ENCODE measurements around the gene TPM1. TPM values are rescaled to one million over a fixed set of nuclear protein-coding genes. Genes with fewer than 3 reads are reported as not detected.

TPM1 gene
- total and polyA plus RNA-seq, 3 experiments from 2014 or later = 8.3 to 9.9 (median 9.4) TPM

GRCh38 chr15:62999923-63000561, 42.5 kb upstream of the TPM1 start:
- Mint-ChIP-seq H3K4me1 (no peaks in the 10 kb centered on the region), H3K36me3 (no peaks in the 10 kb centered on the region), H3K27ac (peak overlapping the region in 1 of 8 donors; percentile 8), H3K9me3 (no peaks in the 10 kb centered on the region), H3K27me3 (peaks cover 10 to 39% of the 10 kb centered on the region in 2 donors), H3K4me3 (no peak overlapping the region)
- Histone ChIP-seq H3K4me1 (ENCODE audit: insufficient read depth, low read length) (no peaks in the 10 kb centered on the region), H3K4me3 (ENCODE audit: low read length) (no peak overlapping the region), H3K36me3 (ENCODE audit: insufficient read depth, low read length) (no peaks in the 10 kb centered on the region), H3K27me3 (ENCODE audit: insufficient read depth, low read length, poor library complexity, severe bottlenecking) (no peaks in the 10 kb centered on the region), H3K27ac (ENCODE audit: low read depth, low read length) (no peak overlapping the region), H3K9me3 (ENCODE audit: low read length) (no peaks in the 10 kb centered on the region)
- DNase-seq = no peak
- CTCF ChIA-PET = no interaction called here
- POLR2A ChIA-PET = no interaction called here

- no peaks in the 10 kb centered on the region for H3K4me1 Mint-ChIP-seq
- no peaks in the 10 kb centered on the region for H3K9me3 Mint-ChIP-seq
- POLR2A ChIA-PET = no interaction called here
- Histone ChIP-seq H3K36me3 (ENCODE audit: insufficient read depth, low read length) (no peaks in the 10 kb centered on the region), H3K9me3 (ENCODE audit: low read length) (no peaks in the 10 kb centered on the region), H3K27me3 (ENCODE audit: insufficient read depth, low read length, poor library complexity, severe bottlenecking) (no peaks in the 10 kb centered on the region), H3K4me3 (ENCODE audit: low read length) (no peak overlapping the region), H3K27ac (ENCODE audit: low read depth, low read length) (no peak overlapping the region), H3K4me1 (ENCODE audit: insufficient read depth, low read length) (no peaks in the 10 kb centered on the region)
- no peak for DNase-seq
- H3K27ac Mint-ChIP-seq = no peak overlapping the region
- H3K27me3 Mint-ChIP-seq = peaks cover 10 to 34% of the 10 kb centered on the region in 2 donors
- H3K4me3 Mint-ChIP-seq = no peak overlapping the region
- CTCF ChIA-PET = no interaction called here
- H3K36me3 Mint-ChIP-seq = no peaks in the 10 kb centered on the region
Observed at GRCh38 chr15:63000706-63001105, 41.8 kb upstream of the TPM1 start.

GRCh38 chr15:63004211-63004610, 38.3 kb upstream of the TPM1 start:
- H3K4me3 Mint-ChIP-seq = no peak overlapping the region
- no peak overlapping the region for H3K4me3 ChIP-seq (ENCODE audit: low read length)
- ChIA-PET CTCF (no interaction called here), POLR2A (no interaction called here)
- H3K27ac Mint-ChIP-seq = no peak overlapping the region
- no peak for DNase-seq
- H3K27ac ChIP-seq (ENCODE audit: low read depth, low read length) = no peak overlapping the region
- peaks cover 9 to 30% of the 10 kb centered on the region in 2 donors for H3K27me3 Mint-ChIP-seq
- no peaks in the 10 kb centered on the region for H3K4me1 ChIP-seq (ENCODE audit: insufficient read depth, low read length)
- no peaks in the 10 kb centered on the region for H3K4me1 Mint-ChIP-seq
- no peaks in the 10 kb centered on the region for H3K27me3 ChIP-seq (ENCODE audit: insufficient read depth, low read length, poor library complexity, severe bottlenecking)
- H3K36me3 Mint-ChIP-seq = no peaks in the 10 kb centered on the region
- H3K36me3 ChIP-seq (ENCODE audit: insufficient read depth, low read length) = no peaks in the 10 kb centered on the region
- no peaks in the 10 kb centered on the region for H3K9me3 Mint-ChIP-seq
- H3K9me3 ChIP-seq (ENCODE audit: low read length) = no peaks in the 10 kb centered on the region

- POLR2A ChIA-PET = interaction anchor here (1.1 kb wide), 1 partner anchor 1093 kb away, joined by 4 read pairs; no protein-coding TSS in a partner anchor
- H3K36me3 Mint-ChIP-seq = no peaks in the 10 kb centered on the region
- H3K27me3 Mint-ChIP-seq = peaks cover 4 to 34% of the 10 kb centered on the region in 2 donors
- H3K4me3 Mint-ChIP-seq = no peak overlapping the region
- Histone ChIP-seq H3K36me3 (ENCODE audit: insufficient read depth, low read length) (no peaks in the 10 kb centered on the region), H3K9me3 (ENCODE audit: low read length) (no peaks in the 10 kb centered on the region), H3K4me3 (ENCODE audit: low read length) (no peak overlapping the region), H3K4me1 (ENCODE audit: insufficient read depth, low read length) (no peaks in the 10 kb centered on the region), H3K27me3 (ENCODE audit: insufficient read depth, low read length, poor library complexity, severe bottlenecking) (no peaks in the 10 kb centered on the region), H3K27ac (ENCODE audit: low read depth, low read length) (no peak overlapping the region)
- H3K9me3 Mint-ChIP-seq = no peaks in the 10 kb centered on the region
- H3K27ac Mint-ChIP-seq = no peak overlapping the region
- CTCF ChIA-PET = no interaction called here
- no peak for DNase-seq
- H3K4me1 Mint-ChIP-seq = no peaks in the 10 kb centered on the region
Observed at GRCh38 chr15:63006032-63006878, 36.3 kb upstream of the TPM1 start.

GRCh38 chr15:63008333-63009049, 34.1 kb upstream of the TPM1 start:
- POLR2A ChIA-PET = no interaction called here
- H3K36me3 Mint-ChIP-seq = no peaks in the 10 kb centered on the region
- no peak overlapping the region for H3K27ac Mint-ChIP-seq
- H3K4me1 Mint-ChIP-seq = no peaks in the 10 kb centered on the region
- peaks cover 5 to 24% of the 10 kb centered on the region in 2 donors for H3K27me3 Mint-ChIP-seq
- H3K4me3 Mint-ChIP-seq = no peak overlapping the region
- no peak for DNase-seq
- H3K9me3 Mint-ChIP-seq = no peaks in the 10 kb centered on the region
- CTCF ChIA-PET = no interaction called here
- H3K36me3 ChIP-seq (ENCODE audit: insufficient read depth, low read length) = no peaks in the 10 kb centered on the region
- no peaks in the 10 kb centered on the region for H3K27me3 ChIP-seq (ENCODE audit: insufficient read depth, low read length, poor library complexity, severe bottlenecking)
- H3K4me1 ChIP-seq (ENCODE audit: insufficient read depth, low read length) = no peaks in the 10 kb centered on the region
- H3K9me3 ChIP-seq (ENCODE audit: low read length) = no peaks in the 10 kb centered on the region
- H3K27ac ChIP-seq (ENCODE audit: low read depth, low read length) = no peak overlapping the region
- H3K4me3 ChIP-seq (ENCODE audit: low read length) = no peak overlapping the region

- Histone ChIP-seq H3K9me3 (ENCODE audit: low read length) (no peaks in the 10 kb centered on the region), H3K4me3 (ENCODE audit: low read length) (no peak overlapping the region), H3K4me1 (ENCODE audit: insufficient read depth, low read length) (no peaks in the 10 kb centered on the region), H3K27me3 (ENCODE audit: insufficient read depth, low read length, poor library complexity, severe bottlenecking) (no peaks in the 10 kb centered on the region), H3K36me3 (ENCODE audit: insufficient read depth, low read length) (no peaks in the 10 kb centered on the region), H3K27ac (ENCODE audit: low read depth, low read length) (no peak overlapping the region)
- Mint-ChIP-seq H3K27me3 (peaks cover 4 to 17% of the 10 kb centered on the region in 2 donors), H3K9me3 (no peaks in the 10 kb centered on the region), H3K36me3 (no peaks in the 10 kb centered on the region), H3K27ac (no peak overlapping the region), H3K4me1 (no peaks in the 10 kb centered on the region), H3K4me3 (no peak overlapping the region)
- CTCF ChIA-PET = no interaction called here
- DNase-seq = no peak
- POLR2A ChIA-PET = no interaction called here
Observed at GRCh38 chr15:63010386-63010785, 32.2 kb upstream of the TPM1 start.

- Histone ChIP-seq H3K4me1 (ENCODE audit: insufficient read depth, low read length) (no peaks in the 10 kb centered on the region), H3K9me3 (ENCODE audit: low read length) (no peaks in the 10 kb centered on the region), H3K27me3 (ENCODE audit: insufficient read depth, low read length, poor library complexity, severe bottlenecking) (no peaks in the 10 kb centered on the region), H3K27ac (ENCODE audit: low read depth, low read length) (no peak overlapping the region), H3K36me3 (ENCODE audit: insufficient read depth, low read length) (no peaks in the 10 kb centered on the region), H3K4me3 (ENCODE audit: low read length) (no peak overlapping the region)
- ChIA-PET POLR2A (no interaction called here), CTCF (no interaction called here)
- no peaks in the 10 kb centered on the region for H3K4me1 Mint-ChIP-seq
- H3K27me3 Mint-ChIP-seq = peaks cover 4 to 17% of the 10 kb centered on the region in 2 donors
- H3K9me3 Mint-ChIP-seq = no peaks in the 10 kb centered on the region
- H3K36me3 Mint-ChIP-seq = no peaks in the 10 kb centered on the region
- no peak for DNase-seq
- no peak overlapping the region for H3K27ac Mint-ChIP-seq
- no peak overlapping the region for H3K4me3 Mint-ChIP-seq
Observed at GRCh38 chr15:63010920-63011693, 31.4 kb upstream of the TPM1 start.
